Measurements from ENCODE around the gene ZNF311.
"Not testable (repeated sequence)": the region's sequence is repeated elsewhere in the genome, so short reads cannot be mapped to it uniquely, and the experiment has no call there.

Gene ZNF311

GRCh38 chr6:28953039-28953584 is 52.0 kb downstream of the ZNF311 start:
- peak; percentile 84 for DNase-seq (ENCODE audit: low spot score)

GRCh38 chr6:28949656-28950195 is 55.4 kb downstream of the ZNF311 start:
- DNase-seq (ENCODE audit: low spot score), result not testable (repeated sequence)

- DNase-seq (ENCODE audit: low spot score), result no peak
These were observed 56.2 kb downstream of the ZNF311 start for GRCh38 chr6:28948782-28949486.

GRCh38 chr6:28947831-28948270 is 57.3 kb downstream of the ZNF311 start:
- DNase-seq (ENCODE audit: low spot score), result no peak

GRCh38 chr6:28947067-28947765 is 57.9 kb downstream of the ZNF311 start:
- no peak for DNase-seq (ENCODE audit: low spot score)

GRCh38 chr6:28945349-28945748 is 59.8 kb downstream of the ZNF311 start:
- no peak for DNase-seq (ENCODE audit: low spot score)
